ENCODE results near the gene AFTPH.

- TF ChIP-seq, protein P1, sequence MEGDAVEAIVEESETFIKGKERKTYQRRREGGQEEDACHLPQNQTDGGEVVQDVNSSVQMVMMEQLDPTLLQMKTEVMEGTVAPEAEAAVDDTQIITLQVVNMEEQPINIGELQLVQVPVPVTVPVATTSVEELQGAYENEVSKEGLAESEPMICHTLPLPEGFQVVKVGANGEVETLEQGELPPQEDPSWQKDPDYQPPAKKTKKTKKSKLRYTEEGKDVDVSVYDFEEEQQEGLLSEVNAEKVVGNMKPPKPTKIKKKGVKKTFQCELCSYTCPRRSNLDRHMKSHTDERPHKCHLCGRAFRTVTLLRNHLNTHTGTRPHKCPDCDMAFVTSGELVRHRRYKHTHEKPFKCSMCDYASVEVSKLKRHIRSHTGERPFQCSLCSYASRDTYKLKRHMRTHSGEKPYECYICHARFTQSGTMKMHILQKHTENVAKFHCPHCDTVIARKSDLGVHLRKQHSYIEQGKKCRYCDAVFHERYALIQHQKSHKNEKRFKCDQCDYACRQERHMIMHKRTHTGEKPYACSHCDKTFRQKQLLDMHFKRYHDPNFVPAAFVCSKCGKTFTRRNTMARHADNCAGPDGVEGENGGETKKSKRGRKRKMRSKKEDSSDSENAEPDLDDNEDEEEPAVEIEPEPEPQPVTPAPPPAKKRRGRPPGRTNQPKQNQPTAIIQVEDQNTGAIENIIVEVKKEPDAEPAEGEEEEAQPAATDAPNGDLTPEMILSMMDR (conservative IDR thresholded peaks at IDR 0.05), result no peak
- no peak for TF ChIP-seq EZH2 (IDR thresholded peaks at IDR 0.05; ENCODE audit: low read depth)
These were observed 38.8 kb upstream of the AFTPH start for GRCh38 chr2:64485331-64485730.
